HG03575 (cell line): ENCODE results near the gene TUT7.
"Not testable (repeated sequence)": the region's sequence is repeated elsewhere in the genome, so short reads cannot be mapped to it uniquely, and the experiment has no call there.

Experiments
- ATAC-seq: cut with Tn5 transposase; IDR thresholded peaks from one replicate; pipeline ENCODE4 v1.9.1; 2021; ENCODE audit not compliant: unreplicated experiment, insufficient number of reproducible peaks, low FRiP score; ENCODE audit errors: extremely low read depth

The TUT7 gene

GRCh38 chr9:86321373-86321772, 32.8 kb downstream of the TUT7 start:
- no peak for ATAC-seq

GRCh38 chr9:86318187-86318586, 36.0 kb downstream of the TUT7 start:
- ATAC-seq: no peak

- ATAC-seq: no peak
Observed at GRCh38 chr9:86315078-86315477, 39.1 kb downstream of the TUT7 start.

GRCh38 chr9:86312959-86313358, 41.3 kb downstream of the TUT7 start:
- not testable (repeated sequence) for ATAC-seq

GRCh38 chr9:86308687-86309086, 45.5 kb downstream of the TUT7 start:
- no peak for ATAC-seq

- no peak for ATAC-seq
Observed at GRCh38 chr9:86304236-86304730, 49.9 kb downstream of the TUT7 start.

GRCh38 chr9:86303316-86303975, 50.8 kb downstream of the TUT7 start:
- no peak for ATAC-seq

- ATAC-seq: no peak
Observed at GRCh38 chr9:86301686-86302085, 52.5 kb downstream of the TUT7 start.

GRCh38 chr9:86300701-86301100, 53.5 kb downstream of the TUT7 start:
- ATAC-seq: no peak

- no peak for ATAC-seq
Observed at GRCh38 chr9:86298873-86299272, 55.3 kb downstream of the TUT7 start.

GRCh38 chr9:86290341-86290740, 63.9 kb downstream of the TUT7 start:
- not testable (repeated sequence) for ATAC-seq

GRCh38 chr9:86288499-86289198, 65.6 kb downstream of the TUT7 start:
- ATAC-seq: no peak

- no peak for ATAC-seq
Observed at GRCh38 chr9:86287013-86287412, 67.2 kb downstream of the TUT7 start.

- ATAC-seq: no peak
Observed at GRCh38 chr9:86286278-86286677, 67.9 kb downstream of the TUT7 start.

GRCh38 chr9:86285261-86285660, 68.9 kb downstream of the TUT7 start:
- ATAC-seq: no peak

- ATAC-seq: peak; percentile 22
Observed at GRCh38 chr9:86282979-86283535, 71.2 kb downstream of the TUT7 start.

- ATAC-seq: peak; percentile 31
Observed at GRCh38 chr9:86282077-86282978, 71.9 kb downstream of the TUT7 start, which contains the start of gene ISCA1. Gene ISCA1 (minus strand): TSS chr9:86282538. CDS start chr9:86282458, 80 bp downstream.

- peak; percentile 6 for ATAC-seq
Observed at GRCh38 chr9:86281593-86282076, 72.6 kb downstream of the TUT7 start.

- no peak for ATAC-seq
Observed at GRCh38 chr9:86280580-86280979, 73.6 kb downstream of the TUT7 start.
